NB4 (cell line): ENCODE data around the gene UNC45B.

Experiments used
- POLR2A ChIP-seq: IDR thresholded peaks from 2 replicates; pipeline ENCODE4 v1.6.1; 2011; ENCODE audit warnings: mild to moderate bottlenecking; ENCODE audit not compliant: insufficient read length; ENCODE audit errors: extremely low read depth
- TF ChIP-seq, protein P1 (sequence below): IDR thresholded peaks from one replicate; pipeline ENCODE4 v1.5.1; 2012; ENCODE audit warnings: low read depth, low read length

GRCh38 chr17:35160354-35161201 lies 13.0 kb downstream of the UNC45B start:
- TF ChIP-seq, protein P1, sequence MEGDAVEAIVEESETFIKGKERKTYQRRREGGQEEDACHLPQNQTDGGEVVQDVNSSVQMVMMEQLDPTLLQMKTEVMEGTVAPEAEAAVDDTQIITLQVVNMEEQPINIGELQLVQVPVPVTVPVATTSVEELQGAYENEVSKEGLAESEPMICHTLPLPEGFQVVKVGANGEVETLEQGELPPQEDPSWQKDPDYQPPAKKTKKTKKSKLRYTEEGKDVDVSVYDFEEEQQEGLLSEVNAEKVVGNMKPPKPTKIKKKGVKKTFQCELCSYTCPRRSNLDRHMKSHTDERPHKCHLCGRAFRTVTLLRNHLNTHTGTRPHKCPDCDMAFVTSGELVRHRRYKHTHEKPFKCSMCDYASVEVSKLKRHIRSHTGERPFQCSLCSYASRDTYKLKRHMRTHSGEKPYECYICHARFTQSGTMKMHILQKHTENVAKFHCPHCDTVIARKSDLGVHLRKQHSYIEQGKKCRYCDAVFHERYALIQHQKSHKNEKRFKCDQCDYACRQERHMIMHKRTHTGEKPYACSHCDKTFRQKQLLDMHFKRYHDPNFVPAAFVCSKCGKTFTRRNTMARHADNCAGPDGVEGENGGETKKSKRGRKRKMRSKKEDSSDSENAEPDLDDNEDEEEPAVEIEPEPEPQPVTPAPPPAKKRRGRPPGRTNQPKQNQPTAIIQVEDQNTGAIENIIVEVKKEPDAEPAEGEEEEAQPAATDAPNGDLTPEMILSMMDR: no peak
- no peak for TF ChIP-seq POLR2A
